ENCODE results near the gene HEATR5B. TPM values are rescaled to one million over a fixed set of nuclear protein-coding genes. Genes with fewer than 3 reads are reported as not detected.
A peak's percentile ranks its signal among the peaks of the same experiment; 100 is the strongest.

Gene HEATR5B
- total and polyA plus RNA-seq, 10 of the 15 experiments (the other 5 are each of a cell fraction or from before 2014, with no cell fraction given): 4.1 to 34.7 (median 17.7) TPM

- TF ChIP-seq ZNF24 (IDR thresholded peaks at IDR 0.05) (no peak), MTA2 (IDR thresholded peaks at IDR 0.05; ENCODE audit: low read depth) (no peak), BHLHE40 (IDR thresholded peaks at IDR 0.05; ENCODE audit: borderline replicate concordance in 1 of 2, low read depth in 2 of 2, low read length in 1 of 2) (no peak), PML (IDR thresholded peaks at IDR 0.05; ENCODE audit: low read length) (no peak), TCF3 (IDR thresholded peaks at IDR 0.05; ENCODE audit: borderline replicate concordance, insufficient read depth, low read depth, low read length) (no peak), RELB (IDR thresholded peaks at IDR 0.05; ENCODE audit: low read depth) (no peak), RAD21 (IDR thresholded peaks at IDR 0.05; ENCODE audit: insufficient read depth, low read depth, low read length) (no peak), NFYB (IDR thresholded peaks at IDR 0.05; ENCODE audit: insufficient read depth, low read depth, low read length) (no peak), KDM1A (IDR thresholded peaks at IDR 0.05; ENCODE audit: borderline replicate concordance) (no peak), MLLT1 (IDR thresholded peaks at IDR 0.05) (no peak)
- peak; percentile 55 for ATAC-seq
- in situ Hi-C loops (cut with MboI): no loop called here
- Histone ChIP-seq H3K27ac (ENCODE audit: control insufficient read depth, insufficient read depth) (no peak overlapping the region), H3K79me2 (ENCODE audit: control insufficient read depth, insufficient read depth, low read length) (peaks cover 50% of the 10 kb centered on the region), H3K27me3 (replicated peaks in 1 of 2; ENCODE audit: control insufficient read depth in 2 of 2, insufficient read depth in 2 of 2, low read length in 1 of 2) (no peaks in the 10 kb centered on the region), H2AFZ (ENCODE audit: control insufficient read depth, low read depth, low read length) (no peak overlapping the region), H3K9ac (ENCODE audit: control insufficient read depth, insufficient read depth, low read length) (no peak overlapping the region), H4K20me1 (ENCODE audit: control insufficient read depth, insufficient read depth) (no peaks in the 10 kb centered on the region), H3K36me3 (ENCODE audit: control insufficient read depth in 2 of 2, insufficient read depth in 2 of 2, low read length in 1 of 2) (no peaks in the 10 kb centered on the region; a peak in 1 of 4 replicates), H3K4me1 (ENCODE audit: control insufficient read depth, insufficient read depth, low read length) (peaks cover 7% of the 10 kb centered on the region), H3K4me2 (ENCODE audit: control insufficient read depth, insufficient read depth) (peak overlapping the region; percentile 17; the same call in 1 of the 2 replicates), H3K4me3 (no peak overlapping the region), H3K9me3 (replicated peaks; ENCODE audit: control insufficient read depth, insufficient read depth, low read length) (no peaks in the 10 kb centered on the region; the same call in 2 of the 3 replicates)
- no peak for FAIRE-seq
- RAD21 ChIA-PET (ENCODE audit: unreplicated experiment): interaction anchor here (1.1 to 1.5 kb wide), 3 partner anchors 34 to 123 kb away, joined by 3 to 4 read pairs (median 3); no protein-coding TSS in a partner anchor
- CTCF ChIA-PET: interaction anchor here (0.6 to 1.7 kb wide), 6 partner anchors 12 to 181 kb away, joined by 3 to 5 read pairs (median 3); no protein-coding TSS in a partner anchor
- 96% methylated on average over 2 of the region's 2 CpGs for WGBS (ENCODE audit: insufficient coverage, insufficient replicate concordance, low lambda C conversion rate, missing lambda C conversion rate)
- no peak for DNase-seq (ENCODE audit: low read depth, low spot score)
- POLR2A ChIA-PET: interaction anchor here (0.6 kb wide), 3 partner anchors 14 to 944 kb away, joined by 3 to 6 read pairs (median 3); no protein-coding TSS in a partner anchor
- SMC1A ChIA-PET (ENCODE audit: uncharacterized antibody, unreplicated experiment): interaction anchor here (0.8 to 2.3 kb wide), 3 partner anchors 10 to 41 kb away, joined by 3 to 7 read pairs (median 4); no protein-coding TSS in a partner anchor
- no TSS peak for BruUV-seq (replicated peaks)
- intact Hi-C loops (cut with micrococcal nuclease; ENCODE audit: unreplicated experiment): no loop called here
Measured at GRCh38 chr2:36960005-36960675, 124.0 kb downstream of the HEATR5B start.

Data from GM12878 (cell line).